GM19193 (cell line): Measurements from ENCODE around the gene ZNF446.

ENCODE experiments used
- POLR2A ChIP-seq: IDR thresholded peaks from 4 replicates; pipeline ENCODE4 v1.6.1; 2011; ENCODE audit not compliant: insufficient read depth, insufficient read length; ENCODE audit errors: extremely low read depth

Gene ZNF446

DNA sequence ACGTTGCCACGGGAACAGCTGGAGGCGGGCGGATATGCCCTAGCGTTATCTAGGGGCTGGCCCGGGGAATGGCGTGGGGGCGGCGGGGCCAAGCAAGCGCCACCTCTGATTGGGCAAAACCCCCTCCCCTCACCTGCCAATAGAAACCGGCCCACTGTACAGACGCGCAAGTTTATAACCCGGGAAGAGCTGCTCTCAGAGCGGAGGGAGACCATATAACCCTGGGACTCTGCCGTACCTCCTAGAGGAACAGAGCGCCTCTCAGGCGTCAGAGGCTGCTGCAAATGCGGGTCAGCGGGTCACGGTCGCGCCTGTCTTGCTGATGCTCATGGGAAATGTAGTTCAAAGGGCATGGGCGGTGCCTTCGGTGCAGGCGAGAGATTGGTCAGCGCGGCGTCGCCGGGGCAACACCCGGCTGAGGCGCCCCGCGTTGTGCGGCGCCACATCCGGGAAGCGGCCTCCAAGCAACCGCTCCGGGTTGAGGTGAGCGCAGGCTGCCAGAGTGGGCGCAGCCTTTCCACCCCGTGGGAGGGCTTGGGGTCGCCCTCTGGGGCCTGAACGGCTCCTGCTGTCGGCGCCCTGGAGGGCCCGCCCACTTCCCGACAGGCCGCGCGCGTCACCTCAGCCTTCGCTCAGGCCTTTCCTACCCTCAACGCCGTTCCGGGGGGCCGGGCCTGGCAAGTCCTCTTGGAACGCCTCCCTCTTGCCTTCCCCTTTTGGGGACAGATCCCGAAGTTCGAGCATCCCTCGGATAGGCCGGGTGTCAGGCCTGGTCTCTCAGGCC is at the start of gene ZNF446:
ZNF446 (plus strand) TSS at position 639 of the 784 bp plus-strand sequence. CDS start 867 bp downstream, outside the sequence.
- peak; percentile 76 for TF ChIP-seq POLR2A

DNA sequence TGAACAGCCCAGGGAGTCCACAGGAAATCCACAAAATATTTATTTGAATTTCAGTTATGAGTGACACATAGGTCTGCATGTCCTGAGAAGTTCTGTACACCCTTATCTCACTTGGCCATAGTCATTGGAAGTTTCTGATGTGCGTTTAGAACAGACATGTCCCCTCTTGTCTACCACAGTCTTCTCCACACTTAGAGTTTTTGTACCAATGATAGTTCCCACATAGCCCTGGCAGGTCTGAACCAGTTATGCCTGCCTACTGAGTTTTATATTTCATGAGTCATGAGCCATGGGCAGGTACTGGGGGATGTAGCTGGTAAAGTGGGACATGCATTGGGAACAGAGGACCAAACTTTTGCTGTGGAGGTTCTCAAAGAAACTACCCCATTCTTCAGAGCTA is 47.5 kb upstream of the ZNF446 start:
- no peak for TF ChIP-seq POLR2A

DNA sequence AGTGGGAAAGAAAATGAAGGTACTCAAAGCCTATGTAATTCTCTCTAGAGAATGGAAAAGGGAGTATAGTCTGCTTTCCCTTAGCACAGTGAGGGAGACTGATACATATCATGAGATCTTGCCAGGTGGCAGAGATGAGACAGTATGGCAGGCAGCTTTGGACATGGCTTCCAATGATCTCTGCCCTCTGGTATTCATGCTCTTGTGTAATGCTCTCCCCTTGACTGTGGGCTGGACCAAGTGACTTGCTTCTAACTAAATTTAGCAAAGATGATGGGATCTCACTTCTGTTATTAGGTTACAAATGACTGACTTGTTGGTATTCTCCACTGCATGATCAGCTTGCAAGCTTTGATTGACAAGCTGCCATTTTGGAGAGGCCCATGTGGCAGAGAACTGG is 46.4 kb upstream of the ZNF446 start:
- no peak for TF ChIP-seq POLR2A

DNA sequence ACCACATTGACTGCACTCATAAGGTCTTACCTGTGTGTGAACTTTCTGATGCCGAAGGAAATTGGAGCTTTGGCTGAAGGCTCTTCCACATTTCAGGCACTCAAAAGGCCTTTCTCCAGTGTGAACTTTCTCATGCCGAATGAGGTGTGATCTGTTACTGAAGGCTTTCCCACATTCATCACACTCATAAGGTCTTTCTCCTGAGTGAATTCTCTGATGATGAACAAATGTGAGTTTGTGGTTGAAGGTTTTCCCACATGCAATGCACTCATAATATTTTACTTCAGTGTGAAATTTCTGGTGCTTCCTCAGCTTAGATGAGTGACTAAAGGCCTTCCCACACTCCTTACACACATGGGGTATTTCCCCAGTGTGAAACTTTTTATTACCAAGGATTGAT is 41.9 kb upstream of the ZNF446 start:
- TF ChIP-seq POLR2A, result no peak

DNA sequence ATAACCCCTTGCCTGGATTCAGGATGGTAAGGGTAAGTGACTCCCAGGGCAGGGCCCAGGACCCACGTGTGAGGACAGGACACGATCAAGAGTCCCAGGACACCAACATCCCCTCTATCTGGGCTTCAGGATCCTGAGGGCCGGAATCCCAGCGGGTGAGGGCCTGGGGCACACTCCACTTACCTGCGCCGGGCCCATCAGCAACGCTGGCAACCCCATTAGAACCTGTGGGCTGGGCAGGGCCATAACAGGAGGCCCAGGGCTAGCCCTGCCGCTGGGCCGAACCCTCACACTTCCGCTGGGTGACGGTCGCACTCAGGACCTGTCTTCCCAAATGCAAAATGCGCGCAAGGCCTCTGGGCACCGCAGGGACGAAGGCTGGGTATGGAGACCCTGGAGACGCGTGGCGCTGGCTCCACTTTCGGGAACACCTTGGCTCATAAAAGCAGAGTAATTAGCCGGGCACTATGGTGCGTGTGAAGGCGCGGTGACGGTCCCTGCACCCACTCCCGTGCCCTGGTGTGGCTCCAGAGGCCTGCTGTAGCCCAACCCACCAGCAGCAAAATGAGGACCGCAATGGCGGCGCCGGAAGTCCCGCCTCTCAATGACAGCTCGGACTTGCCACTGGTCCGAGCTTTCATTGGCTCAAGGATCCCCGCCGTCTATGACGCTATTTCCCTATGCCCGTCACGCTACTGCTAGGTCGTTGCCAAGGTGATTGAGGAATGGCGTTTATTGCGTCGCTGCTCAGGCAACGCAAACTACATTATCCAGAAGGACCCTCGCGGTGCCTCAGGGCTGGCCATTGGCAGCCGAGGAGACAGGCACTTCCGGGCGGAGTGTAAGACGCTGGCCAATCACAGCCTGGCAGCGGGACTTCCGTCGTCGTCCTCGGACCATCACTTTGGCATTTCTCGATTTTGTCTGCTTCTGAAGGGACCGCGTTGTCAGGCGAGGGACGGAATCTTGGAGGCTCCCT is 36.3 kb upstream of the ZNF446 start, which contains the start of gene ZNF132:
ZNF132 (minus strand) TSS at position 578 of the 979 bp plus-strand sequence; CDS start at position 246, 332 bp downstream.
- TF ChIP-seq POLR2A, result peak; percentile 72

DNA sequence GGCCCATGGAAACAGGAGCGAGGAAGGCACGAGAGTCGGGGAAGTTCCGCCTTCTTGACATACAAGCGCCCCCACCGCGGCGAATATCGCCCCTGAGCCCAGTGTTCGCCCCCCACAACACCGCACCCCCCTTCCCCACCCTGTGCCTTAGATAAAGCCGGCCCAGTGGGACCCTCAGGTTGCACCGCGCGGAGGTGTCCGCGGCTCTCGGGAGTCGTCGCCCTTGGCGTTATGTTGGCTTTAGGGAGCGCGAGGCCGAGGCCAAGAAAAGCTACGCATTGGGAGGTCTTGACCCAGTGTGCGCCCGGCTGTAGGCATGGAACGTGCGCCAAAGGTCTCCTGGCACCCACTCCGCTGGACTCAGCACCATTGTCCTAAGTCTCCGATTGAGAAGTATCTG is 35.6 kb upstream of the ZNF446 start:
- TF ChIP-seq POLR2A, result no peak

DNA sequence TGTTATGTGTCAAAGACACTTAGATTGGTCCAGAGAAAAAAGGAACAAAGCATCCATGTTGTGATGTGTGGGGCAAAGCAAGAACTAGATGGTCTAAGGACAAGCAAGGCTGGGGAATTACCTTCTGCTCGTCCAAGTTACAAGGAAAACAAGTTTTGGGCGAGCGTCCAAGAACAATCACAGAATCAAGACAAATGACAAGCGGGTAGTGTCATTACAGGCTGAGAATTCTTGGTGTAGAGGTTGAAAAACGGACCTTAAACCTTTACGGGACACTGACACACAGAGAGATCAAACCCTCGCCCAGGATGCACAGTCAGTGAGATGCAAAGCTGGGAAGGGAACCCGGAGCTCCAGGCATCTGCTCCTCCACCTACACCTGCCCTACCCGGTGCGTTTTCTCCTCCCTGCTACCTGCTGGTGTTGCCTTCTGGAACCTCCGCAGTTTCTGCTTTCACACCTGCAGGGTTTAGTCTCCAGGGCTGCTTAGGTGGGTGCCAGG is 25.2 kb upstream of the ZNF446 start:
- TF ChIP-seq POLR2A, result no peak

DNA sequence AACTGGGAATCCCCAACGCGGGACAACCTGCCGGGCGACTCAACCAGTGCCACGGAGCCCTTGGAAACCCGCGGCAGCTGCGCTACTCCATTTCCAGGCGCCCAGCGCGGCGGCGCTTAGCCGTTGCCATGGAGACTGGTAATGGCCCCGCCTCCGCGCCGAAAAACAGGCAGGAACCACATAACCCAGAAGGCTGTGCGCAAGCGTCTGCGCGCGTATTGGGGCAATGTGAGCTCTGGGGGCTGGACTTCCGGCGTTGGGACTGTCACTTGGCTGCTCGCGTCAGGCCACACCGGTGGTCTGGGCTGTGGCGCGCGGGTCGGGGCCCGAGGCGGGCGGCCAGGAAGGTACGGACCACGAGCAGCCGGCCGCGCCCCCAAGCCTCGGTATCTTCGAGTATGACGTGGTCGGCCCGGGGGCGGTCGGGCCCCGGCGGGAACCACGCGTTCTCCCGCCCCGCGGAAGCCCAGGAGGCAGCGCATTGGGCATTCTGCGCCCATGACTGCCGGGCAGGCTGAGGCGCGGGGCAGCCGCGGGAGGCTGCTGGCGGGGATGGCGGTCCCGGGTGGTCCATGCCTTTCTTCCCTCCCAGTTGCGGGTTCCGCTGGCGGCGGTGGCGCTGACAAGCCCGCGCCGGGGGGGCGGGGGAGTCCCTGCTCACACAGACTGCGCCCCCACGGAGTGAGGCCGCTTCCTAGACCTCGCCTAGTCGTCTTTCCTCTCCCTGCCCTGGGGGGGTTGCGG is 24.6 kb upstream of the ZNF446 start, which contains the start of gene ZNF324B:
ZNF324B (plus strand) TSS at position 265 of the 744 bp plus-strand sequence. CDS start 2,080 bp downstream, outside the sequence.
- peak; percentile 73 for TF ChIP-seq POLR2A

DNA sequence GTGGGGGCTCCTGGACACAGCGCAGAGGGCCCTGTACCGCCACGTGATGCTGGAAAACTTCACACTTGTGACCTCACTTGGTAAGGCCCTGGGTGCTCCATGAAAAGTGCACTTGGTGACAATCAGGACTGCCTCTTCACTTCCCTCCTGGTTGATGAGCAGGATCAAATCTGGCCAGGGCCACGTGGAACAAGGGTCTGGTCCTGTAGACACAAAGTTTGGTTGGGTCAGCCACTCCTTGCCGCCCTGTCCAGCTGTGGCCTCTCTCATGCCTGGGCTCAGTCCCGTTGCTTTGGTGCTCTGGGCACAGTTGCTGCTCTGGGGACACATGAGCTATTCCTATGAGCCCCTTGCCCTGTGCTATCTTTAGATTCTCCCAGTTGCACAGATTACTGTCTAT is 22.4 kb upstream of the ZNF446 start:
- TF ChIP-seq POLR2A, result no peak

DNA sequence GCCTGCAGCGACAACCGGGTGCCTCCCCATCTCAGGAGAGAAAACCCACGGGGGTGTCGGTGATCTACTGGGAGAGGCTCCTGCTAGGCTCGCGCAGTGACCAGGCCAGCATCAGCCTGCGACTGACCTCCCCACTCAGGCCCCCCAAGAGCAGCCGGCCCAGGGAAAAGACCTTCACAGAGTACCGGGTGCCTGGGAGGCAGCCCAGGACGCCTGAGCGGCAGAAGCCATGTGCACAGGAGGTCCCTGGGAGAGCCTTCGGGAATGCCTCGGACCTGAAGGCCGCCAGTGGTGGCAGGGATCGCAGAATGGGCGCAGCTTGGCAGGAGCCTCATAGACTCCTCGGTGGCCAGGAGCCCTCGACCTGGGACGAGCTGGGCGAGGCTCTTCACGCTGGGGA is 20.8 kb upstream of the ZNF446 start:
- TF ChIP-seq POLR2A, result no peak

DNA sequence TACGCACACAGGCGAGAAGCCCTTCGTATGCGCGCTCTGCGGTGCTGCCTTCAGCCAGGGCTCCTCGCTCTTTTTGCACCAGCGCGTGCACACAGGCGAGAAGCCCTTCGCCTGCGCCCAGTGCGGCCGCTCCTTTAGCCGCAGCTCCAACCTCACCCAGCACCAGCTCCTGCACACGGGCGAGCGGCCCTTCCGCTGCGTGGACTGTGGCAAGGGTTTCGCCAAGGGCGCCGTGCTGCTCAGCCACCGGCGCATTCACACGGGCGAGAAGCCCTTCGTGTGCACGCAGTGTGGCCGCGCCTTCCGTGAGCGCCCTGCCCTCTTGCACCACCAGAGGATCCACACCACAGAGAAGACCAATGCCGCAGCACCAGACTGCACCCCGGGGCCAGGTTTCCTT is 20.0 kb upstream of the ZNF446 start:
- TF ChIP-seq POLR2A, result no peak

DNA sequence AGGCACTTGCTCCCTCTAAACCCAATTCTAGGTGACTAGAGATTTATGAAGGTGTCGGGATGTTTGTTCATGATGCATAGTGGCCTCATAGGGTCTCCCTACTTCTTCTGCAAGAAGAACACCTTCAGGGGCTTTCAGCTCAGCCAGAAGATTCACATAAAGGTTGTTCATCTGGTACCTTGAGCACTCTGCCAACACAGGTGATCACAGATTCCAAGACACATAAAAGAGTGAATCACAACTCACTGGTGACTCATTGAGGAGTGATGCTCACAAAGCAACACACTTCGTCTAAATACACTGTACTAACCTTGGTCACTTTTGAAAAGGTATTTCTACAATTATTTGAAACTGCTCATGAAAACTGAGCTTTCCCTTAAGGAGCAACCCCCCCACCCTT is 16.1 kb upstream of the ZNF446 start:
- no peak for TF ChIP-seq POLR2A

DNA sequence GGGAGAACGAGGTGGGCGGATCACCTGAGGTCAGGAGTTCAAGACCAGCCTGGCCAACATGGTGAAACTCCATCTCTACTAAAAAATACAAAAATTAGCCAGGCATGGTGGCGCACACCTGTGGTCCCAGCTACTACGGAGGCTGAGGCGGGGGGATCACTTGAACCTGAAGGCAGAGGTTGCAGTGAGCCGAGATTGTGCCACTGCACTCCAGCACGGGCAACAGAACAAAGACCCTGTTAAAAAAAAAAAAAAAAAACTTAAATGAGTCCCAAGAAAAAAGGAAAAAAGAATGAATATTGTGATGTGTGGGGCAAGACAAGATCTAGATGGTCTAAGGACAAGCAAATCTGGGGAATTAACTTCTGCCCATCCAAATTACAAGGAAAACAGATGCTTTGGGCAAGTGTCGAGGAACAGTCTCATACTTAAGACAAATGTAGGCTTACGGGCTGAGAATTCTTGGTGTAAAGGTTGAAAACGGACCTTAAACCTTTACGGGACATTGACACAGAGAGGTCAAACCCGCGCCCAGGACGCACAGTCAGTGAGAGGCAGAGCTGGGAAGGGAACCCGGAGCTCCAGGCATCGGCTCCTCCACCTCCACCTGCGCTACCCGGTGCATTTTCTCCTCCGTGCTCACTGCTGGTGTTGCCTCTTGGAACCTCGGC is 9.9 kb upstream of the ZNF446 start:
- no peak for TF ChIP-seq POLR2A

DNA sequence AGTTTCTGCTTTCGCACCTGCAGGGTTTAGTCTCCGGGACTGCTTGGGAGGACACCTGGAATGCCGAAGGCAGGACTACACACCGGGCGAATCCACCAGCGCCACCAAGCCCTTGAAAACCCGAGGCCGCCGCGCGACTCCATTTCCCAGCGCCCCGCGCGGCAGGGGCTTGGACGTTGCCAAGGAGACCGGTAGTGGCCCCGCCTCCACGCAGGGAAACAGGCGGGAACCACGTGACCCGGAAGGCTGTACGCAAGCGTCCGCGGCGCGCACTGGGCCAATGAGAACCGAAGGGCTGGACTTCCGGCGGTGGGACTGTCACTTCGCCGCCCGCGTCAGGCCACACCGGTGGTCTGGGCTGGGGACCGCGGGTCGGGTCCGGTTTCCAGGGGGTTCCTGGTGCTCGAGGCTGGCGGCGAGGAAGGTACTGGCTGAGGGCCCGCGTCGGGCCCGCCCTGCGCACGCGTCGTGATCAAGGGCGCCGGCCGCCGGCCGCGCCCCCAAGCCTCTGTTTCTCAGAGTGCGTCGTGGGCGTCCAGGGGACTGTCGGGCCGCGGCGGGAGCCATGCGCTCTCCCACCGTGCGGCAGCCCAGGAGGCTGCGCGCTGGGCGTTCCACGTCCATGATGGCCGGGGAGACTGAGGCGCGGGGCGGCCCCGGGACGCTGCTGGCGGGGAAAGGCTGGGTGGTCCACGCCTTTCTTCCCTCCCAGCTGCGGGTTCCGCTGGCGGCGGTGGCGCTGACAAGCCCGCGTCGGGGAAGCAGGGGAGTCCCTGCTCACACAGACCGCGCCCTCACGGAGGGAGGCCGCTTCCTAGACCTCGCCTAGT is 9.2 kb upstream of the ZNF446 start, which contains the start of gene ZNF324:
ZNF324 (plus strand) TSS at position 321 of the 830 bp plus-strand sequence. CDS start 2,106 bp downstream, outside the sequence.
- peak; percentile 77 for TF ChIP-seq POLR2A
